ENCODE measurements around the gene EFCAB5. TPM values are rescaled to one million over a fixed set of nuclear protein-coding genes. Genes with fewer than 3 reads are reported as not detected.

The EFCAB5 gene
- polyA plus RNA-seq, 1 donor (not counting 4 experiments of a cell fraction or from before 2014, with no cell fraction given), result 0.17 TPM

- Histone ChIP-seq H4K20me1 (ENCODE audit: control insufficient read depth, extremely low read depth, insufficient read depth, low read length) (peaks cover 4% of the 10 kb centered on the region), H3K9me1 (ENCODE audit: control insufficient read depth, extremely low read depth, insufficient read depth, low read length) (no peaks in the 10 kb centered on the region), H2AFZ (ENCODE audit: control insufficient read depth, low read length) (no peak overlapping the region), H3K4me3 (ENCODE audit: control insufficient read depth in 2 of 3, extremely low read depth in 1 of 3, insufficient read depth in 2 of 3, low read depth in 1 of 3, low read length in 3 of 3) (no peak overlapping the region), H3K79me2 (ENCODE audit: control insufficient read depth, insufficient read depth, low read length) (peaks cover 37% of the 10 kb centered on the region), H3K4me1 (ENCODE audit: control insufficient read depth, extremely low read depth, insufficient read depth, low read length) (peaks cover 6% of the 10 kb centered on the region), H3K36me3 (ENCODE audit: control insufficient read depth in 2 of 2, extremely low read depth in 1 of 2, insufficient read depth in 2 of 2, low read length in 2 of 2) (no peaks in the 10 kb centered on the region), H3K9me3 (ENCODE audit: control insufficient read depth, low read depth, low read length) (no peaks in the 10 kb centered on the region), H3K4me2 (ENCODE audit: control insufficient read depth, extremely low read depth, insufficient read depth, low read depth, low read length) (no peak overlapping the region), H3K9ac (ENCODE audit: control insufficient read depth, extremely low read depth, insufficient read depth, low read length) (no peak overlapping the region), H3K27me3 (ENCODE audit: control insufficient read depth, extremely low read depth, insufficient read depth, low read length) (no peaks in the 10 kb centered on the region), H3K27ac (ENCODE audit: control insufficient read depth, insufficient read depth, low read length) (no peak overlapping the region)
- no peak for DNase-seq (ENCODE audit: low read depth, low spot score)
- no peak for TF ChIP-seq CTCF (optimal IDR thresholded peaks at IDR 0.05 in 1 of 3, IDR thresholded peaks at IDR 0.05 in 1 of 3, conservative IDR thresholded peaks at IDR 0.05 in 1 of 3; ENCODE audit: extremely low read depth in 1 of 3, insufficient read depth in 2 of 3, low read length in 3 of 3)
- no peak for TF ChIP-seq EZH2 (IDR thresholded peaks at IDR 0.05; ENCODE audit: low read length)
- FAIRE-seq, result peak; percentile 9
- dilution Hi-C loops (cut with MboI; ENCODE audit: extremely low pct_ligation_motif_present, low sequenced_read_pairs), result no loop called here
These were observed 206.9 kb downstream of the EFCAB5 start for GRCh38 chr17:30148376-30148775.

- H3K79me2 ChIP-seq (ENCODE audit: control insufficient read depth, insufficient read depth, low read length), result peaks cover 50% of the 10 kb centered on the region
- FAIRE-seq (no peak), DNase-seq (ENCODE audit: low read depth, low spot score) (no peak)
- H3K9ac ChIP-seq (ENCODE audit: control insufficient read depth, extremely low read depth, insufficient read depth, low read length), result no peak overlapping the region
- no peaks in the 10 kb centered on the region for H3K9me3 ChIP-seq (ENCODE audit: control insufficient read depth, low read depth, low read length)
- peaks cover 4% of the 10 kb centered on the region for H4K20me1 ChIP-seq (ENCODE audit: control insufficient read depth, extremely low read depth, insufficient read depth, low read length)
- no peak overlapping the region for H3K4me2 ChIP-seq (ENCODE audit: control insufficient read depth, extremely low read depth, insufficient read depth, low read depth, low read length)
- H3K4me3 ChIP-seq (ENCODE audit: control insufficient read depth in 2 of 3, extremely low read depth in 1 of 3, insufficient read depth in 2 of 3, low read depth in 1 of 3, low read length in 3 of 3), result no peak overlapping the region
- peaks cover 6% of the 10 kb centered on the region for H3K4me1 ChIP-seq (ENCODE audit: control insufficient read depth, extremely low read depth, insufficient read depth, low read length)
- H3K9me1 ChIP-seq (ENCODE audit: control insufficient read depth, extremely low read depth, insufficient read depth, low read length), result no peaks in the 10 kb centered on the region
- no peaks in the 10 kb centered on the region for H3K27me3 ChIP-seq (ENCODE audit: control insufficient read depth, extremely low read depth, insufficient read depth, low read length)
- TF ChIP-seq EZH2 (IDR thresholded peaks at IDR 0.05; ENCODE audit: low read length), result no peak
- no peak for TF ChIP-seq CTCF (optimal IDR thresholded peaks at IDR 0.05 in 1 of 3, IDR thresholded peaks at IDR 0.05 in 1 of 3, conservative IDR thresholded peaks at IDR 0.05 in 1 of 3; ENCODE audit: extremely low read depth in 1 of 3, insufficient read depth in 2 of 3, low read length in 3 of 3)
- H3K36me3 ChIP-seq (ENCODE audit: control insufficient read depth in 2 of 2, extremely low read depth in 1 of 2, insufficient read depth in 2 of 2, low read length in 2 of 2), result peaks cover 0 to 1% of the 10 kb centered on the region in 2 experiments
- dilution Hi-C loops (cut with MboI; ENCODE audit: extremely low pct_ligation_motif_present, low sequenced_read_pairs), result no loop called here
- H2AFZ ChIP-seq (ENCODE audit: control insufficient read depth, low read length), result no peak overlapping the region
- no peak overlapping the region for H3K27ac ChIP-seq (ENCODE audit: control insufficient read depth, insufficient read depth, low read length)
These were observed 210.0 kb downstream of the EFCAB5 start for GRCh38 chr17:30151471-30151870.

Measured in keratinocyte (primary cell).